Measurements from ENCODE around the gene ARHGEF28. TPM values are rescaled to one million over a fixed set of nuclear protein-coding genes. Genes with fewer than 3 reads are reported as not detected.

Gene ARHGEF28
- polyA plus RNA-seq, 2 donors = 5.9 to 6.5 TPM

DNA sequence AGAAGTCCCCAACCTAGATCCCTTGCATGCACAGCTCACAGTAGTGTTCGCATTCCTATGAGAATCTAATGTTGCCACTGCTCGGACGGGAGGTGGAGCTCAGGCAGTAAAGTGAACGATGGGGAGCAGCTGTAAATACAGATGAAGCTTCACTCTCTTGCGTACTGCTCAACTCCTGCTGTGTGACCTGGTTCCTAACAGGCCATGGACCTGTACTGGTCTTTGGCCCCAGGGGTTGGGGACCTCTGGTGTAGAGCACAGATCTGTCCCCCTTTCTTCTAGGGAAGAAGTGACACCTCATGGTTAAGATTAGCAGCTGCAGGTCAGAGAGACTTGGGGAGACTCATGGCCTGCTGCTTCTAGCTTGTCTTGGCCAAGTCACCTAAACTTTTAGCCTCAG lies 7.1 kb downstream of the ARHGEF28 start:
- 89 to 90% methylated on average over 5 of the region's 5 CpGs for WGBS, 2 donors
- Histone ChIP-seq H3K4me1 (ENCODE audit: control insufficient read depth in 2 of 2, insufficient read depth in 2 of 2, low read length in 1 of 2) (no peaks in the 10 kb centered on the region), H3K36me3 (ENCODE audit: control insufficient read depth in 2 of 2, insufficient read depth in 2 of 2, low read length in 1 of 2) (no peaks in the 10 kb centered on the region), H3K27ac (ENCODE audit: low read depth in 2 of 2, low read length in 1 of 2) (no peak overlapping the region), H3K9me3 (ENCODE audit: control insufficient read depth in 2 of 2, insufficient read depth in 1 of 2, low read depth in 1 of 2, low read length in 1 of 2) (no peaks in the 10 kb centered on the region), H3K27me3 (ENCODE audit: control insufficient read depth in 1 of 2, insufficient read depth in 2 of 2, low read length in 2 of 2) (no peaks in the 10 kb centered on the region), H3K4me3 (ENCODE audit: low read depth in 1 of 2, low read length in 2 of 2) (no peak overlapping the region)

DNA sequence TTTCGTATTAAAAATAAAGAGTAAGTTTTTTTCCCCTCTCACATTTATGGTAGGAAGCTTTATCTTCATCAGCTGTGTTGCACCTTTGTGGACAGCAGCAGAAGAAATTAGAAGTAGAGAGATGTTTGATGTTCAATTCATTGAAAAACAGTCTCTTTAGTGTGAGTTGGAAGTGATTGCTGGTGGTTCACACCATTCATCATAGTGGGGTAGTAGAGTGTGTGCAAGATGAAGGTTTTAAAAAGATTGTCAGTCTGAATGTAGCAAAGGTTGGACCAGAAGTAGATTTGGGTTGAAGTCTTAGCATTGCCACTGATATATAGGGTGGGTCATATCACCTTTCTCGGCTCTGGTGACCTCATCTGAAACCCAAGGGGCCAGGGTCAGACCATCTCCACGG lies 10.4 kb downstream of the ARHGEF28 start:
- WGBS, 2 donors = 81 to 87% methylated on average over 3 of the region's 3 CpGs
- Histone ChIP-seq H3K36me3 (ENCODE audit: control insufficient read depth in 2 of 2, insufficient read depth in 2 of 2, low read length in 1 of 2) (no peaks in the 10 kb centered on the region), H3K27me3 (ENCODE audit: control insufficient read depth in 1 of 2, insufficient read depth in 2 of 2, low read length in 2 of 2) (no peaks in the 10 kb centered on the region), H3K27ac (ENCODE audit: low read depth in 2 of 2, low read length in 1 of 2) (no peak overlapping the region), H3K9me3 (ENCODE audit: control insufficient read depth in 2 of 2, insufficient read depth in 1 of 2, low read depth in 1 of 2, low read length in 1 of 2) (no peaks in the 10 kb centered on the region), H3K4me1 (ENCODE audit: control insufficient read depth in 2 of 2, insufficient read depth in 2 of 2, low read length in 1 of 2) (no peaks in the 10 kb centered on the region), H3K4me3 (ENCODE audit: low read depth in 1 of 2, low read length in 2 of 2) (no peak overlapping the region)

DNA sequence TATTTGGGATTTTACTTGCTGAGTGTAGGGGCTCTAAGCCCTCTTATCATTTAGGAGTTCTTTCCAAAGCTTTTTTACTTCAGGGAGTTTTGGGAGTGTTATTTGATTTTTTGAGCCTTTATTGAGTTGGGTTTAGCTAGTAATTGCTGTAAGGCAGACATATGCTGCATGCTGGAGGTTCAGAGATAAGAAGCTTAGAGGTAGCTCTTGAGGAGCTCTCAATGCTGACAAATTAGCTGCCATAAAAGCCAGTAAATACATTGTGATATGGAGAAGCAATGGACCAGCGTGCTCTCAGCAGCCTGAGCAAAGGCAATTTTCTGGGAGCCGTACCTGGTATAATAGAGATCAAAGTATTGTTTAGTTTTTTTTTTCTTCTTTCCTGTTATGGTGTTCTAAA lies 11.6 kb downstream of the ARHGEF28 start:
- H3K4me3 ChIP-seq (ENCODE audit: low read depth in 1 of 2, low read length in 2 of 2) = no peak overlapping the region
- no peaks in the 10 kb centered on the region for H3K36me3 ChIP-seq (ENCODE audit: control insufficient read depth in 2 of 2, insufficient read depth in 2 of 2, low read length in 1 of 2)
- H3K4me1 ChIP-seq (ENCODE audit: control insufficient read depth in 2 of 2, insufficient read depth in 2 of 2, low read length in 1 of 2) = no peaks in the 10 kb centered on the region
- WGBS, 2 donors = 81 to 90% methylated on average over 2 of the region's 2 CpGs
- H3K9me3 ChIP-seq (ENCODE audit: control insufficient read depth in 2 of 2, insufficient read depth in 1 of 2, low read depth in 1 of 2, low read length in 1 of 2) = no peaks in the 10 kb centered on the region
- H3K27ac ChIP-seq (ENCODE audit: low read depth in 2 of 2, low read length in 1 of 2) = no peak overlapping the region
- H3K27me3 ChIP-seq (ENCODE audit: control insufficient read depth in 1 of 2, insufficient read depth in 2 of 2, low read length in 2 of 2) = no peaks in the 10 kb centered on the region

DNA sequence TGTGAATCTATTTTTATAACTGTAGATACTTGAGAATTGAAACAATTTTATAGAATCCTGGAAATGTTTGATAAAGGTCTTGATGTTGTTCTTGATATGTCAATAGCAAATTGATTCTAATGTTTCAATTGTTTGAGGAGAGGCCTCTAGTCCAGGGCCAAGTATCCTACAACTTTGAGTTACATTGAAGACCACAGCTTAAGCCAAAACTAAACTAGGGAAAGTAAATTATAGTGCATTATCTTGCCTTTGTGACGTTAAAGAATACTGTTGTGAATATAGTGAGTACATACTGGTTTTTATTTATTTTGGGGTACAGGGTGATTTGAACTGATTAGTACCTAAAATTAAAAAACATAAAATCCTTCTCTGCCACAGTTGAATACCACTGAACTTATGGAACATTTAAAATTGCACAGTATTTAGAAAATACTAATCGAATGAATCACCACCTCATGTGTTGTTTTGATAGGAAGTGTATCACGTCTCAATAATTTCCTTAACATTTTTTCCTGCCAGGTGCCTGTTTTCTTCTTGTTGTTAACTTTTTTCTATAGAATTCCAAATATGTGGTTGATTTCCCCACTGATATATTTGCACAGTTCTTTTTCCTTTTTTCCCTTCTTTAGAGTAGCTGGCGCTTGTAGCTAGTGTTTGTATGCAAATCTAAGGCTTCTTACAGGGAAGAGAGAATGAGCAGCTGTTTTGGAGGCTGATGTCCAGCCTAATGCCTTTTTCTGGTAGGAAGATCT lies 12.5 kb downstream of the ARHGEF28 start:
- Histone ChIP-seq H3K27me3 (ENCODE audit: control insufficient read depth in 1 of 2, insufficient read depth in 2 of 2, low read length in 2 of 2) (no peaks in the 10 kb centered on the region), H3K4me1 (ENCODE audit: control insufficient read depth in 2 of 2, insufficient read depth in 2 of 2, low read length in 1 of 2) (no peaks in the 10 kb centered on the region), H3K4me3 (ENCODE audit: low read depth in 1 of 2, low read length in 2 of 2) (no peak overlapping the region), H3K27ac (ENCODE audit: low read depth in 2 of 2, low read length in 1 of 2) (no peak overlapping the region), H3K9me3 (ENCODE audit: control insufficient read depth in 2 of 2, insufficient read depth in 1 of 2, low read depth in 1 of 2, low read length in 1 of 2) (no peaks in the 10 kb centered on the region), H3K36me3 (ENCODE audit: control insufficient read depth in 2 of 2, insufficient read depth in 2 of 2, low read length in 1 of 2) (no peaks in the 10 kb centered on the region)
- 37 to 55% methylated on average over 4 of the region's 4 CpGs for WGBS, 2 donors

DNA sequence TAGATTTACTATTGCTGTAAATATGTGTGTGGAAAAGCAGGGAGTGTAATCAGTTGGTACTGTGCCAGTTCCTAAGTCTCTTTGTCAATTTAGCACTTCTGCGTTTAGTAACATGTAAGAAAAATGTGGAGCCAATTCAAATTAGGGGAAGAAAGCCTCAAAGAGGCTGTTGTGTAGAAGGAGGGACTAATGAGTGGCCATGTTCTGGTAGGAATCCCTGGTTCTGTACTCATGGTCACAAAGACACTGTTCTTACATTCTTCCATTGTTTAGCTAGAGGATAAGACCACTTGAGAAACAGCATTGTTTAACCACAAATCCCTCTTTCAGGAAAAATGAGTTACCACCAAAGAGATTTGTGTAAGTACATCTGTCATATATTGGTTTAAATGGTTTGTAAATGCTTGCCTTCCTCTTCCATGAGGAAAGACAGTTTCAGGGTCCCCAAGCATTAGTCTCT lies 14.9 kb downstream of the ARHGEF28 start:
- H3K27me3 ChIP-seq (ENCODE audit: control insufficient read depth in 1 of 2, insufficient read depth in 2 of 2, low read length in 2 of 2) = no peaks in the 10 kb centered on the region
- no peak overlapping the region for H3K27ac ChIP-seq (ENCODE audit: low read depth in 2 of 2, low read length in 1 of 2)
- no peaks in the 10 kb centered on the region for H3K9me3 ChIP-seq (ENCODE audit: control insufficient read depth in 2 of 2, insufficient read depth in 1 of 2, low read depth in 1 of 2, low read length in 1 of 2)
- no peaks in the 10 kb centered on the region for H3K4me1 ChIP-seq (ENCODE audit: control insufficient read depth in 2 of 2, insufficient read depth in 2 of 2, low read length in 1 of 2)
- H3K4me3 ChIP-seq (ENCODE audit: low read depth in 1 of 2, low read length in 2 of 2) = no peak overlapping the region
- no peaks in the 10 kb centered on the region for H3K36me3 ChIP-seq (ENCODE audit: control insufficient read depth in 2 of 2, insufficient read depth in 2 of 2, low read length in 1 of 2)
- 13 to 20% methylated on average over 1 of the region's 1 CpG for WGBS, 2 donors

DNA sequence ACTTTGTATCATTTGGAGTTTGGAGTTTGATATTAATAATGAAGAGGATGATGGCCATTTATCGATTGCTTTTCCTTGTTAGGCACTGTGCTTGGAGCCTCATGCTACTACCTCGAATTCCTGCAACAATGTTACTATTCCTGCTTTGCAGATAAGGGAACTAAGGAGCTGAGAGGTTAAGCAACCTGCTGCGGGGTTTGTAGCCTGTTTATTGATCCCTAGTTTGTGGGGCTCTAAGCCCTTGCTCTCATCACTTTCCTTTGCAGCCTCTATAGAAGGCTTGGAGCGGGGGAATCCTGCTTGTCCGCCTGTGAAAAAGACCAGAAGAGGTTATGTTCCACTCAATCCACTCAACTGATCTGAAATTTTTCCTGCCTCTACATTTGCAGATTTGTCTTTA lies 15.8 kb downstream of the ARHGEF28 start:
- Histone ChIP-seq H3K36me3 (ENCODE audit: control insufficient read depth in 2 of 2, insufficient read depth in 2 of 2, low read length in 1 of 2) (no peaks in the 10 kb centered on the region), H3K4me3 (ENCODE audit: low read depth in 1 of 2, low read length in 2 of 2) (no peak overlapping the region), H3K27me3 (ENCODE audit: control insufficient read depth in 1 of 2, insufficient read depth in 2 of 2, low read length in 2 of 2) (no peaks in the 10 kb centered on the region), H3K9me3 (ENCODE audit: control insufficient read depth in 2 of 2, insufficient read depth in 1 of 2, low read depth in 1 of 2, low read length in 1 of 2) (no peaks in the 10 kb centered on the region), H3K4me1 (ENCODE audit: control insufficient read depth in 2 of 2, insufficient read depth in 2 of 2, low read length in 1 of 2) (no peaks in the 10 kb centered on the region), H3K27ac (ENCODE audit: low read depth in 2 of 2, low read length in 1 of 2) (no peak overlapping the region)
- 79 to 87% methylated on average over 5 of the region's 5 CpGs for WGBS, 2 donors

DNA sequence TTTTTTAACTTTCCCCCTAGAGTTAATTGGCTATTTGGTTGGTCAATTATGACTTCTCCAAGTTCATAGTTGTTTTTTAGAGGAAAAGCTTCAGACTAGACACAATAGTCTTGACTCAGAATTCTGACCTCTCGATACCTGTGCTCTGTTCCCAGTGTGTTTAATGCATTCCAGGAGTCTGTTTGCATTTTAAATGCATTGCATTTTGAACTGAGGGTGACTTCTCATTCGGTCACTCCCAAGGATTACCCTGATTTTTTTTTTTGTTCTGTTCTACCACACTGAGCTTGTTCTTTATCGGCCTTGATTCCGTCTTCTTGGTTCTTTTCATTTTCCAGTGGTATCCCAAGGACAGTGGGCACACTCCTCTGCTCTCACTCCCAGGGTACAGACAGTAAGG lies 16.3 kb downstream of the ARHGEF28 start:
- no peaks in the 10 kb centered on the region for H3K27me3 ChIP-seq (ENCODE audit: control insufficient read depth in 1 of 2, insufficient read depth in 2 of 2, low read length in 2 of 2)
- no peaks in the 10 kb centered on the region for H3K4me1 ChIP-seq (ENCODE audit: control insufficient read depth in 2 of 2, insufficient read depth in 2 of 2, low read length in 1 of 2)
- no peak overlapping the region for H3K4me3 ChIP-seq (ENCODE audit: low read depth in 1 of 2, low read length in 2 of 2)
- H3K36me3 ChIP-seq (ENCODE audit: control insufficient read depth in 2 of 2, insufficient read depth in 2 of 2, low read length in 1 of 2) = no peaks in the 10 kb centered on the region
- WGBS, 2 donors = 79 to 86% methylated on average over 4 of the region's 4 CpGs
- H3K27ac ChIP-seq (ENCODE audit: low read depth in 2 of 2, low read length in 1 of 2) = no peak overlapping the region
- H3K9me3 ChIP-seq (ENCODE audit: control insufficient read depth in 2 of 2, insufficient read depth in 1 of 2, low read depth in 1 of 2, low read length in 1 of 2) = no peaks in the 10 kb centered on the region

DNA sequence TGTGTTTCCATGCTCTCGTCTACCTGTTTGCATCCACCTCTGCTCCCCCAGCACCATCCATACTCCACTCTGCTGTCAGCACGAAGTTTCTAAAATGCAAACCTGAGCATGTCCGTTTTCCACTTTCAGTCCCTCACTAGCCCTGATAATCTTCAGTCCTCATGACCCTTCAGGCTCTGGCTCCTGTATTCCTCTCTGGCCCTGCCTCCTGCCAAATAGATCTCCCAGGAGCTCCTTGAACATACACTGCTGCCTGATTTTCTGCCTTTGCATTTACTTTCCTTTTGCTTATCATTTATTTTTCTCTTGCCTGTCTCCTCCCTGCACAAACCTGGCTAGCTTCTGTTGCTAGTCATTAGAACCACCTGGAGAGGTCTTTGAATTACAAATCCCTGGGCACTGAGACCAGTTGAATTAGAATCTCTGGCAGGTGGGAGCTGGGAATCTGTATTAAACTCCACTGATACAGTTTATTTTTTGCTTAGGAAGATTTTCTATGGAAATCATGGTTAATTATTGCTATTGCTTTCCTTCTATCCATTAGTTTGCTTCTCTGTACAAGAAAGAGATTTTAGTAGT lies 18.5 kb downstream of the ARHGEF28 start:
- Histone ChIP-seq H3K27ac (ENCODE audit: low read depth in 2 of 2, low read length in 1 of 2) (no peak overlapping the region), H3K27me3 (ENCODE audit: control insufficient read depth in 1 of 2, insufficient read depth in 2 of 2, low read length in 2 of 2) (no peaks in the 10 kb centered on the region), H3K4me1 (ENCODE audit: control insufficient read depth in 2 of 2, insufficient read depth in 2 of 2, low read length in 1 of 2) (peaks cover 0 to 2% of the 10 kb centered on the region in 2 donors), H3K36me3 (ENCODE audit: control insufficient read depth in 2 of 2, insufficient read depth in 2 of 2, low read length in 1 of 2) (no peaks in the 10 kb centered on the region), H3K4me3 (ENCODE audit: low read depth in 1 of 2, low read length in 2 of 2) (no peak overlapping the region), H3K9me3 (ENCODE audit: control insufficient read depth in 2 of 2, insufficient read depth in 1 of 2, low read depth in 1 of 2, low read length in 1 of 2) (no peaks in the 10 kb centered on the region)
- 50 to 70% methylated on average over 3 of the region's 3 CpGs for WGBS, 2 donors

DNA sequence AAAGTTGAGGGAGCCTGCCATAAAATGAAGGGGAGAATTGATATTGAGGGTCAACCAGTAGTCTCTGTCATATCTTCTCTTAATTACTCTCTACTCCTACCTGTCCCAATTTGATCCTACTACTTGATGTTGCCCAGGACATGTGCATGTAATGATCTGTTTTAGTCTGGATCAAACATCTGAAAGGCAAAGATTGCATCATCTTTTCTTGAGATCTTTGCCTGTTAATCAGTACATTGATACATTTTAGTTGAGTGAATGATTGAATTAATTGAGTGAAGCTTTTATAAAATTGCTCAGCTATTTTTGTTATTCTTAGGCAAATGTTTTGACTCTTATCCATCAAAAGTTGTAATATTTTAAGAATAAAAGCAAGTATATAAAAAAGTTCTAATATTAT lies 21.7 kb downstream of the ARHGEF28 start:
- Histone ChIP-seq H3K4me1 (ENCODE audit: control insufficient read depth in 2 of 2, insufficient read depth in 2 of 2, low read length in 1 of 2) (peaks cover 3 to 4% of the 10 kb centered on the region in 2 donors), H3K4me3 (ENCODE audit: low read depth in 1 of 2, low read length in 2 of 2) (no peak overlapping the region), H3K27ac (ENCODE audit: low read depth in 2 of 2, low read length in 1 of 2) (no peak overlapping the region), H3K36me3 (ENCODE audit: control insufficient read depth in 2 of 2, insufficient read depth in 2 of 2, low read length in 1 of 2) (no peaks in the 10 kb centered on the region), H3K9me3 (ENCODE audit: control insufficient read depth in 2 of 2, insufficient read depth in 1 of 2, low read depth in 1 of 2, low read length in 1 of 2) (no peaks in the 10 kb centered on the region), H3K27me3 (ENCODE audit: control insufficient read depth in 1 of 2, insufficient read depth in 2 of 2, low read length in 2 of 2) (no peaks in the 10 kb centered on the region)

DNA sequence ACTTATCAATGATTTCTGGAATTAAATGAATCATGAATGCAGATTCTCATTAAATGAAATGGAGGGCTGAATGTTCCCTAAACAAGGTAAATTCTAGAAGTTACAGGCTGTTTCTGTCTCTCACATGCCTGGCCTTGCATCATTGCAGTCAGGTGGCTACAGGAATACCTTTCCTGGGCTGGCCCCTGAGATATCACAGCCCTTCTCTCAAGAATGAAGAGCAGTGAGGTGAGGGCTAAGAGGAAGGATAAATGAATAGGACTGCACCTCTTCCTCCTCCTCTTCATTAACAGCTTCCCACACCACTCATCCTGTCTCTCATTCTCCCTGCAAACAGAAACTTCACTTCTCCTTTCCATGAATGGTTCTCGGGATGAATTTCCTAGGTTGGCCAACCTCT lies 22.5 kb downstream of the ARHGEF28 start:
- no peaks in the 10 kb centered on the region for H3K9me3 ChIP-seq (ENCODE audit: control insufficient read depth in 2 of 2, insufficient read depth in 1 of 2, low read depth in 1 of 2, low read length in 1 of 2)
- peak overlapping the region in 1 of 2 donors; percentile 49 for H3K27ac ChIP-seq (ENCODE audit: low read depth in 2 of 2, low read length in 1 of 2)
- H3K4me3 ChIP-seq (ENCODE audit: low read depth in 1 of 2, low read length in 2 of 2) = no peak overlapping the region
- WGBS, 2 donors = 66 to 87% methylated on average over 1 of the region's 1 CpG
- H3K36me3 ChIP-seq (ENCODE audit: control insufficient read depth in 2 of 2, insufficient read depth in 2 of 2, low read length in 1 of 2) = no peaks in the 10 kb centered on the region
- H3K4me1 ChIP-seq (ENCODE audit: control insufficient read depth in 2 of 2, insufficient read depth in 2 of 2, low read length in 1 of 2) = peaks cover 4 to 8% of the 10 kb centered on the region in 2 donors
- H3K27me3 ChIP-seq (ENCODE audit: control insufficient read depth in 1 of 2, insufficient read depth in 2 of 2, low read length in 2 of 2) = no peaks in the 10 kb centered on the region
